Measurements from ENCODE around the gene TMEM132A. TPM values are rescaled to one million over a fixed set of nuclear protein-coding genes. Genes with fewer than 3 reads are reported as not detected.

Gene TMEM132A
- total and polyA plus RNA-seq, 3 experiments from 2014 or later: 0.68 to 0.73 TPM; not detected in 1

DNA sequence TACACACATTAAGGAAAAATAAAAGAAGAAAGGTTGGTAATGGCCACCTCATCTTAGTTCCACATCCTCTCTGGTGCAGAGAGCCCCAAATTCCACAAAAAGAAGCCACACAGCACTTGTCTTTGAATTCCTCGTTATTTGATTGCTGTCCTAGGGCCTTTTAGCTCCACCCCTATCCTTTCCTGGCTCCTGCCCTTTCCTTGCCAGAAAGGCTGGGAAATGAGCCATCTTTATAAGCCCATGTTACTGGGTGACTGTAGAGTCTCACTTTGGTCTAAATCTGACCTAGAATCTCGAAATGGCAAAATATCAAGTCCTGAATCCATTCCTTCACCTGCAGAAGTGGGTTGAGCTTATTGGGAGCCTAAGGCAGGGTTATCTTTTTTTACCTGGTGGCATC is 4.3 kb upstream of the TMEM132A start:
- Histone ChIP-seq H3K9me3 (ENCODE audit: low read length) (no peaks in the 10 kb centered on the region), H3K4me3 (ENCODE audit: low read length) (no peak overlapping the region), H3K36me3 (ENCODE audit: insufficient read depth, low read length) (peaks cover 39% of the 10 kb centered on the region), H3K4me1 (ENCODE audit: insufficient read depth, low read length) (peaks cover 25% of the 10 kb centered on the region), H3K27me3 (ENCODE audit: insufficient read depth, low read length, poor library complexity, severe bottlenecking) (peaks cover 11% of the 10 kb centered on the region), H3K27ac (ENCODE audit: low read depth, low read length) (no peak overlapping the region)
- DNase-seq: no peak
- Mint-ChIP-seq H3K36me3 (peaks cover 22 to 55% (median 25%) of the 10 kb centered on the region in 3 donors), H3K27me3 (peaks cover 4 to 7% of the 10 kb centered on the region in 2 donors), H3K4me3 (peak overlapping the region in 1 of 7 donors; percentile 18), H3K27ac (no peak overlapping the region), H3K4me1 (peaks cover 29 to 50% (median 32%) of the 10 kb centered on the region in 3 donors), H3K9me3 (no peaks in the 10 kb centered on the region)
- CTCF ChIA-PET: no interaction called here
- POLR2A ChIA-PET: interaction anchor here (1.5 kb wide), 1 partner anchor 14 kb away, joined by 4 read pairs; no protein-coding TSS in a partner anchor

DNA sequence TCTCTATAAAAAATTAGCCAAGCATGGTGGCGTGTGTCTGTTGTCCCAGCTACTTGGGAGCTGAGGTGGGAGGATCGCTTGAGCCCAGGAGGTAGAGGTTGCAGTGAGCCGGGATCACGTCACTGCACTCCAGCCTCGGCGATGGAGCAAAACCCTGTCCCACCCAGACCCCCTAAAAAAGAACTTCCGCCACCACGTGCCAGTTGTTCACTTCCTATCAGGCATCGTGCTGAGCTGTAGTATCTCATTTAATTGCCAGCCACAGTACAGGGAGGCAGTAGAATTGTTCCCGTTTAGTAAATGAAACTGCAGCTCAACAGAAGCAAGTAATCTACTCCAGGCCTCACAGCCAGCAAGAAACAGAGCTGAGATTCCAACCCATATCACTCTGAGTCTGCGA is 3.0 kb upstream of the TMEM132A start:
- peaks cover 7 to 13% of the 10 kb centered on the region in 2 donors for H3K27me3 Mint-ChIP-seq
- no peaks in the 10 kb centered on the region for H3K9me3 Mint-ChIP-seq
- CTCF ChIA-PET: interaction anchor here (0.9 to 1.0 kb wide), 2 partner anchors 22 to 266 kb away, joined by 3 to 5 read pairs; no protein-coding TSS in a partner anchor
- Histone ChIP-seq H3K4me1 (ENCODE audit: insufficient read depth, low read length) (peaks cover 18% of the 10 kb centered on the region), H3K4me3 (ENCODE audit: low read length) (no peak overlapping the region), H3K9me3 (ENCODE audit: low read length) (no peaks in the 10 kb centered on the region), H3K36me3 (ENCODE audit: insufficient read depth, low read length) (peaks cover 39% of the 10 kb centered on the region), H3K27me3 (ENCODE audit: insufficient read depth, low read length, poor library complexity, severe bottlenecking) (peaks cover 20% of the 10 kb centered on the region), H3K27ac (ENCODE audit: low read depth, low read length) (no peak overlapping the region)
- POLR2A ChIA-PET: interaction anchor here (0.6 to 1.5 kb wide), 3 partner anchors 9 to 168 kb away, joined by 3 to 4 read pairs (median 4); no protein-coding TSS in a partner anchor
- H3K27ac Mint-ChIP-seq: no peak overlapping the region
- no peak for DNase-seq
- peaks cover 22 to 52% (median 25%) of the 10 kb centered on the region in 3 donors for H3K36me3 Mint-ChIP-seq
- H3K4me3 Mint-ChIP-seq: no peak overlapping the region
- peaks cover 25 to 47% (median 29%) of the 10 kb centered on the region in 3 donors for H3K4me1 Mint-ChIP-seq

DNA sequence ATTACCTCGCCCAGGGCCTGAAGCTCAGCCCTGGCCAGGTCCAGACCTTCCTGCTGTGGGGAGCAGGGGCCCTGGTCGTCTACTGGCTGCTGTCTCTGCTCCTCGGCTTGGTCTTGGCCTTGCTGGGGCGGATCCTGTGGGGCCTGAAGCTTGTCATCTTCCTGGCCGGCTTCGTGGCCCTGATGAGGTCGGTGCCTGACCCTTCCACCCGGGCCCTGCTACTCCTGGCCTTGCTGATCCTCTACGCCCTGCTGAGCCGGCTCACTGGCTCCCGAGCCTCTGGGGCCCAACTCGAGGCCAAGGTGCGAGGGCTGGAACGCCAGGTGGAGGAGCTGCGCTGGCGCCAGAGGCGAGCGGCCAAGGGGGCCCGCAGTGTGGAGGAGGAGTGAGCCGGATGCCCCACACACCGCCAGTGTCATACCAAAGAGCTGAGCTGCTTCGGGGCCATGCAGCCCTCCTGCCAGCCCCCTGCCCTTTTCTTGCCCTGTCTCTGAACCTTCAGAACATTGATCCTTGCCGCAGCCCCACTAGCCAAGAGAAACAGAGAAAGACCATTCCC is 2.4 kb upstream of the TMEM132A start:
- no peak overlapping the region for H3K4me3 Mint-ChIP-seq
- CTCF ChIA-PET: interaction anchor here (0.7 to 0.9 kb wide), 2 partner anchors 21 to 265 kb away, joined by 3 read pairs; no protein-coding TSS in a partner anchor
- no peaks in the 10 kb centered on the region for H3K9me3 ChIP-seq (ENCODE audit: low read length)
- no peak for DNase-seq
- H3K4me1 Mint-ChIP-seq: peaks cover 20 to 41% (median 23%) of the 10 kb centered on the region in 3 donors
- H3K9me3 Mint-ChIP-seq: no peaks in the 10 kb centered on the region
- POLR2A ChIA-PET: interaction anchor here (0.6 kb wide), 2 partner anchors 8 to 167 kb away, joined by 3 to 4 read pairs; no protein-coding TSS in a partner anchor
- peaks cover 39% of the 10 kb centered on the region for H3K36me3 ChIP-seq (ENCODE audit: insufficient read depth, low read length)
- peaks cover 7 to 19% of the 10 kb centered on the region in 2 donors for H3K27me3 Mint-ChIP-seq
- peak overlapping the region in 1 of 8 donors; percentile 15 for H3K27ac Mint-ChIP-seq
- H3K36me3 Mint-ChIP-seq: peaks cover 22 to 52% (median 25%) of the 10 kb centered on the region in 3 donors
- no peak overlapping the region for H3K4me3 ChIP-seq (ENCODE audit: low read length)
- H3K27me3 ChIP-seq (ENCODE audit: insufficient read depth, low read length, poor library complexity, severe bottlenecking): peaks cover 20% of the 10 kb centered on the region
- peaks cover 13% of the 10 kb centered on the region for H3K4me1 ChIP-seq (ENCODE audit: insufficient read depth, low read length)
- H3K27ac ChIP-seq (ENCODE audit: low read depth, low read length): no peak overlapping the region

DNA sequence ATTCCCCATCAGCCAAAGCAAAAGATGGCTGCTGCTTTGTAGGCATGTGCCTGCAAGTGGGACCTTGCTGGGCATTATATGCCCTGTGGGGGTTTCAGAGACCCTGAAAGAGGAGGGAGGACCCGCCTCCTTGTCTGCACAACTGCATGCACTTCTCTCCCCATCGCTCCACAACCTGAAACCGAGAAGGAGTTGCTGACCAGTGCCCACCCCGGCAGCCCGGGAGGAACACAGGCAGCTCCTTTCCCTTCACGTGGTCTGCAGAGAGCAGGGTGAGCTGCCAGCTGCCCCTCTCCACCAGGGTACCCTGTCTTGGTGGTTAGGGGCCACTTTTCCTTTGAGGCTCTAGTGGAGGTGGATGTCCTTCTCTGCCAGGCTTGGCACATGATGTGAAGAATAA is 1.4 kb upstream of the TMEM132A start:
- DNase-seq: no peak
- Mint-ChIP-seq H3K36me3 (peaks cover 22 to 50% (median 25%) of the 10 kb centered on the region in 3 donors), H3K4me3 (peak overlapping the region in 1 of 7 donors; percentile 12), H3K9me3 (no peaks in the 10 kb centered on the region), H3K27me3 (peaks cover 8 to 20% of the 10 kb centered on the region in 2 donors), H3K27ac (no peak overlapping the region), H3K4me1 (peaks cover 14 to 32% (median 17%) of the 10 kb centered on the region in 3 donors)
- Histone ChIP-seq H3K27ac (ENCODE audit: low read depth, low read length) (no peak overlapping the region), H3K4me1 (ENCODE audit: insufficient read depth, low read length) (peaks cover 13% of the 10 kb centered on the region), H3K27me3 (ENCODE audit: insufficient read depth, low read length, poor library complexity, severe bottlenecking) (peaks cover 20% of the 10 kb centered on the region), H3K4me3 (ENCODE audit: low read length) (no peak overlapping the region), H3K36me3 (ENCODE audit: insufficient read depth, low read length) (peaks cover 38% of the 10 kb centered on the region), H3K9me3 (ENCODE audit: low read length) (no peaks in the 10 kb centered on the region)
- POLR2A ChIA-PET: interaction anchor here (1.1 kb wide), 1 partner anchor 8 kb away, joined by 3 read pairs; no protein-coding TSS in a partner anchor
- CTCF ChIA-PET: interaction anchor here (1.3 kb wide), 2 partner anchors 92 to 265 kb away, joined by 3 read pairs; no protein-coding TSS in a partner anchor

DNA sequence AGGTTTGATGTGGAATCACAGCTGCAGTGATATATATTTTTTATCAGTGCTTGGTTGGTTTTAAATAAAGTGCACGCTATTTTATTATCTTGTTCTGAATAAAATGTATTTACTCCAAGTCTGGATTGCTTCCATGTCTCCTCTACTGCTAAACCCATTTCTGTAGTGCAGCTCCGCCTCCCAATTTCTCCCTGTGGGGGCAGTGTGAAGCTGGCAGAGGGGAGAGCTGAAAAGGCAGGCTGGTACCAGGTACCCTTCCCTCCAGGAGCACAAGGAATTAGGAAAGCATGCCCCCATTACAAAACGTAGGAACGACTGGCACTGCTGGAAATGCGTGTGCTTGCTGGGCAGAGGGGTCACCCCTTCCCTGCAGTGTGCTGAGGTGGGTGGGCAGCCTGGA is 934 bp upstream of the TMEM132A start:
- DNase-seq: no peak
- no peak overlapping the region for H3K27ac Mint-ChIP-seq
- Histone ChIP-seq H3K4me3 (ENCODE audit: low read length) (no peak overlapping the region), H3K4me1 (ENCODE audit: insufficient read depth, low read length) (peaks cover 13% of the 10 kb centered on the region), H3K9me3 (ENCODE audit: low read length) (no peaks in the 10 kb centered on the region), H3K36me3 (ENCODE audit: insufficient read depth, low read length) (peaks cover 34% of the 10 kb centered on the region), H3K27ac (ENCODE audit: low read depth, low read length) (no peak overlapping the region), H3K27me3 (ENCODE audit: insufficient read depth, low read length, poor library complexity, severe bottlenecking) (peaks cover 20% of the 10 kb centered on the region)
- POLR2A ChIA-PET: interaction anchor here (0.7 to 1.1 kb wide), 2 partner anchors 8 to 18 kb away, joined by 3 read pairs; no protein-coding TSS in a partner anchor
- H3K4me3 Mint-ChIP-seq: peak overlapping the region in 5 of 7 donors; percentile 5 to 78 (median 38)
- peaks cover 8 to 20% of the 10 kb centered on the region in 2 donors for H3K27me3 Mint-ChIP-seq
- CTCF ChIA-PET: interaction anchor here (1.3 kb wide), 2 partner anchors 92 to 265 kb away, joined by 3 read pairs; no protein-coding TSS in a partner anchor
- H3K36me3 Mint-ChIP-seq: peaks cover 22 to 48% (median 25%) of the 10 kb centered on the region in 3 donors
- peaks cover 14 to 29% (median 17%) of the 10 kb centered on the region in 3 donors for H3K4me1 Mint-ChIP-seq
- H3K9me3 Mint-ChIP-seq: no peaks in the 10 kb centered on the region

DNA sequence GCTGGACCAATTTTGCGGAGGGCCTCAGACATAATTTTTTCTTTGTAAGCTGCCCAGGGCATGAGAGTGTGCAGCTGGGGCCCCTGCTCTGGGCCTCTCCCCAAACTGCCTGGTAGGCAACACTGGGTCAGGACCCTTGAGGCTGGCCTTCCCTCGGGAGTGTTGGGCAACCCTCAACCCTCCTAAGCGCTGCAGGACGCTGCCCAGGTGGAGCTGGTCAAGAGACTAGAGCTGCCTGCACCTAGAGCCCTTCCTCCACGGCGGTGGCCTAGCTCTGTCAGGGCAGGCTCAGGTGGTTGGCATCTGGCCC is 505 bp upstream of the TMEM132A start:
- Mint-ChIP-seq H3K36me3 (peaks cover 22 to 47% (median 25%) of the 10 kb centered on the region in 3 donors), H3K9me3 (no peaks in the 10 kb centered on the region), H3K4me3 (peak overlapping the region in 6 of 7 donors; percentile 35 to 78 (median 53)), H3K27ac (peak overlapping the region in 1 of 8 donors; percentile 29), H3K27me3 (peaks cover 8 to 20% of the 10 kb centered on the region in 2 donors), H3K4me1 (peaks cover 14 to 29% (median 17%) of the 10 kb centered on the region in 3 donors)
- H3K9me3 ChIP-seq (ENCODE audit: low read length): no peaks in the 10 kb centered on the region
- H3K27me3 ChIP-seq (ENCODE audit: insufficient read depth, low read length, poor library complexity, severe bottlenecking): peaks cover 20% of the 10 kb centered on the region
- H3K4me3 ChIP-seq (ENCODE audit: low read length): no peak overlapping the region
- peaks cover 33% of the 10 kb centered on the region for H3K36me3 ChIP-seq (ENCODE audit: insufficient read depth, low read length)
- DNase-seq: no peak
- H3K4me1 ChIP-seq (ENCODE audit: insufficient read depth, low read length): peaks cover 13% of the 10 kb centered on the region
- ChIA-PET CTCF (interaction anchor here (1.0 to 1.3 kb wide), 3 partner anchors 24 to 264 kb away, joined by 3 read pairs; no protein-coding TSS in a partner anchor), POLR2A (interaction anchor here (0.7 to 1.1 kb wide), 2 partner anchors 9 to 18 kb away, joined by 3 read pairs; no protein-coding TSS in a partner anchor)
- H3K27ac ChIP-seq (ENCODE audit: low read depth, low read length): no peak overlapping the region

DNA sequence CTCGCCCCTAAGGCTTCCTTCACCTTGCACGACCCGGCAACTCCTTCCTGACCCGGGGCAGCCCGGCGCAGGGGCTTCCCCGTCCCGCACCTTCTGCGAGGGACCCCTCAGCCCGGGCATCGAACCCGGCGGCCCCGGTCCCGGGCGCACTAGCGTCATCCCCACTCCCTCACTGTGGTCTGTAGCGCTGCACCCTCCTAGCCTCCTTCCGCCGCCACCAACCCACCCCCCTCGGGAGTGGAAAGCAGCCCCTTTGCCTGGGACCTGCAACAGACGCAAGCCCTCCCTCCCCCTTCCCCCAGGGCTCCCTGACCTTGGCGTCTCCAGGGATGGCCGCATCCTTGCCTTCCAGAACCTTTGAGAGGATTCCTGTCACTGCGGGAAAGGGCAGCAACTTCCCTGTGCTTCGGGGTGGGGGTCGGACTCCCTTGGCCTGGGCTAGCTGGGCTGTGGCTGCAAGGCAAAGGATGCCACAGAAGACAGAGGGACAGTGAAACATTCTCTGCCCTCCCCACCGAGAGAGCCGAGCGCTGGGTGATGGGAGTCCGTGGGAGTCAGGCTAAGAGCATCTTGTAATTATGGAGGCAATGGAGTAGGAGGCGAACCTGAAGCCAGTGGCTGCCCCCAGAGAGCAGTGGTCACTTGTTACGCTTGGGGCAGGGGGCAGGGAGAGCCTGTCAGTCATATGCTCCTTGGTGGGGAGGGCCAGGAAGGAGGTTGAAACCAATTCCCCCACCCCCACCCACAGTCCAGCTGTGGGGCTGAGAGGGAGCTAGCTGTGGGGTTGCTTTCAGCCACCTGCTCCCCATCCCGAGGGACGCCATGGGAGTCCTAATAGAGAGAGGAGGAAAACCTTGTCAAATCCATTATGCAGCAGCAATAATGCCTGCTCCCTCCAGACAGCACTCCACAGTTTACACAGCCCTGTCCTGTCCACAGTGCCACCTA is 920 bp downstream of the TMEM132A start:
- H3K27ac Mint-ChIP-seq: peak overlapping the region in 3 of 8 donors; percentile 43 to 56 (median 47)
- H3K4me3 Mint-ChIP-seq: peak overlapping the region; percentile 8 to 89 (median 67)
- ChIA-PET CTCF (no interaction called here), POLR2A (interaction anchor here (0.6 kb wide), 2 partner anchors 100 to 1375 kb away, joined by 3 to 6 read pairs; no protein-coding TSS in a partner anchor)
- Histone ChIP-seq H3K27me3 (ENCODE audit: insufficient read depth, low read length, poor library complexity, severe bottlenecking) (peaks cover 22% of the 10 kb centered on the region), H3K27ac (ENCODE audit: low read depth, low read length) (no peak overlapping the region), H3K4me3 (ENCODE audit: low read length) (no peak overlapping the region), H3K36me3 (ENCODE audit: insufficient read depth, low read length) (peaks cover 23% of the 10 kb centered on the region), H3K4me1 (ENCODE audit: insufficient read depth, low read length) (peaks cover 13% of the 10 kb centered on the region), H3K9me3 (ENCODE audit: low read length) (no peaks in the 10 kb centered on the region)
- peaks cover 14 to 24% of the 10 kb centered on the region in 2 donors for H3K27me3 Mint-ChIP-seq
- H3K36me3 Mint-ChIP-seq: peaks cover 14 to 33% (median 20%) of the 10 kb centered on the region in 3 donors
- peaks cover 14 to 22% (median 17%) of the 10 kb centered on the region in 3 donors for H3K4me1 Mint-ChIP-seq
- H3K9me3 Mint-ChIP-seq: no peaks in the 10 kb centered on the region
- DNase-seq: no peak

Measured in CD8-positive, alpha-beta memory T cell (primary cell).